IPS-18c (cell line): ENCODE measurements around the gene DYRK4.
"Not testable (repeated sequence)": the region's sequence is repeated elsewhere in the genome, so short reads cannot be mapped to it uniquely, and the experiment has no call there.

Experiments
- H3K4me3 ChIP-seq: 2 replicates; pipeline ENCODE4 v1.7.0; 2013; ENCODE audit warnings: low read depth, mild to moderate bottlenecking, low read length, moderate library complexity; ENCODE audit not compliant: insufficient read depth
- H3K9me3 ChIP-seq: one replicate; pipeline ENCODE4 v1.6.1; 2013; ENCODE audit warnings: mild to moderate bottlenecking, low read length, moderate library complexity; ENCODE audit not compliant: control insufficient read depth, insufficient read depth

Gene DYRK4

DNA sequence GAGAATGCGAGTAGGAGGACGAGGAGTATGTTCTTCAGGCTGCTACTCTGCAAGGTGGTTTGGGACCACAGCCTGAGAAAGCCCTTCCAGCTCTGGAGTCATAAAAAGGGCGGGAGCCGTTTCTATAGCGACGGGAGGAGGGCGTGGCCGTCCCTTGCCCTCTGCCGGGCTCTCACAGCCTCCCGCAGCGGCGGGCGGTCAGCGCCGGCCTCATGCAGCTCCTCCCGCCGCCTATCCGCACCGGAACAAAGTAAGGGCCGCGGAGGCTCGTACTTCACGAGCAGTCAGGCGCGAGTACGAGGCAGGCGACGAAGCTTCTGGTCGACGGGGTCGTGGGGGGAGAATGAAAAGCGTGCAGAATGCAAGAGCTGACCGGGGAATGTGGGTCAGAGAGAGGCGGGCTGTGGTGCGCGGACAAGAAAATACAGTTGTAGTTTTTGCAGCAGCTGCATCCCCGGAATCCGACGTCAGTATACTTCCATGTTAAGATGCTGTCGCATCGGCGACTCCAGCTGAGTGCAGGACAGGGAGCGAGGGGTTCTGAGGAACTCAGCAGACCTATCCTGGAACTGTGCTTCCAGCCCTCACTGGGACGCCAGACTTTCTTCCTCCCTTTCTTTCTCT lies at the start of gene DYRK4:
DYRK4 (plus strand) TSS at position 175 of the 624 bp plus-strand sequence; CDS start at position 213, 38 bp downstream.
- Histone ChIP-seq H3K9me3 (no peaks in the 10 kb centered on the region), H3K4me3 (no peak within 1 kb of the TSS; the same call in 1 of the 2 replicates)

DNA sequence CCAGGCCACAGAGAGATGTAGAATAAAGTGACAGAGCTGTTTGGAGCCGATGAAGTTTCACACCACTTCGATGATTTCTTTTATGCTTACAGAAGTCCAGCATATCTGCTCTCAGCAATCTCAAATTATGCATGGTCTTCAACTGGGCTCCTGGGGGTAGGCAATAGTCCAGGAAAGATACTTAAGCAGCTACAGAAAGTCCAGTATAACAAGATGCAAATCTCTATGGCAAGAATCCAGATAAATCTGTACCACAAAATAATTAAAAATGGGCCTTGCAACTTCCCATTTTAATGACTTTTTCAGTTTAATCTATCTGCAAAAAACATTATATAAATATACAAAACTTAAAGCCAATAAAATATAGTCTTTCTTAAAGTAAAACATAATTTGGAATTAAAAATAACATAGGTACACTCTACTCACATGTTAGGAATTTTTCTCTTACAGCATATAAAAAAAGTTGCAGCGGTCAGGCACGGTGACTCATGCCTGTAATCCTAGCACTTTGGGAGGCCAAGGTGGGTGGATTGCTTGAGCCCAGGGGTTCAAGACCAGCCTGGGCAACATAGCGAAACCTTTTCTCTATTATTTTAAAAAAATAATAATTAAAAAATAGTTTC lies 43.8 kb upstream of the DYRK4 start:
- Histone ChIP-seq H3K4me3 (no peak overlapping the region), H3K9me3 (no peaks in the 10 kb centered on the region)

- H3K9me3 ChIP-seq, H3K4me3 ChIP-seq: not testable (repeated sequence)
Measured at GRCh38 chr12:4523443-4523842, 38.6 kb upstream of the DYRK4 start.

DNA sequence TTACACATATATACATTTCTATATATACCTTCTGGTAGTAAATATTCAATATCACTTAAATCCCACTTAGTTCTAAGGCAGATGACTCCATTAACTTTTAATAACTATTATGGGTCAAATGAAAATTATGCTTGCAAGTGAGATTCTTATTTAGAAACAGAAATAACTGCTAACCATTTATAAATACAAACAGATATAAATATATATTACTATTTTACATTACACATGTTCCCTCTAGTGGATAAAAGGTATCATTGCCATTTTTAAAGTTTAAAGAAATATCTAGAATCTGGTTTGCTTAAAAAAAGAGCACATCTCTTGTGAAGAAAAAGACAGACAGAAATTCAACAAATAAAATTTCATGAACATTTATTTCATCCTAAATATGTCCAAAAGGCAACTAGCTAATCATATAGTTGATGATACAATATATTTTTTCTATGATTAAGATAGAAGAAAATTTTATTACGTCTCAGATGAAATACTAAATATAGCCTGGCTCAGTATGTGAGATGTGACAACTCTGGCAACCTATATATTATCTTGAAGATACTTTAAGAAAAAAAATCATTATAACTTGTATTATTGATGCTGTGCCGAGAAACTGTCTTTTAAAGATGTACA lies 35.0 kb upstream of the DYRK4 start:
- H3K4me3 ChIP-seq, result no peak overlapping the region
- no peaks in the 10 kb centered on the region for H3K9me3 ChIP-seq

DNA sequence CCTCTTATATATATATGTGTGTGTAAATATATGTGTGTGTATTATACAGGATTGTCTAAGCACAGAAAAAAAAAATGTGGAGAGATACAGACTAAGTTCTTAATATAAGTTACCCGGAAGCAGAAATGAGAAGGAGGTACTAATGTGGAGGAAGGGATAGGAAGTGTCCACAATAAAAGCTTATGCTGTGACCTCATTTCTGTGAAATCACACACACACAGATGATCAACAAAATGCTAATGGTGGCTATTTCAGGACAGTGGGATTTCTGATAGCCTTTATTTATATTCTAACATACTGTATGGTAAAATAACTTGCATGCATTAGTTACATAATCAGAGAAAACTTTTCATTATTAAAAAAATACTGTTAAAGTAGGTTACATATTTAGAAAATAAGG lies 31.8 kb upstream of the DYRK4 start:
- no peak overlapping the region for H3K4me3 ChIP-seq
- H3K9me3 ChIP-seq, result no peaks in the 10 kb centered on the region

- Histone ChIP-seq H3K4me3 (no peak overlapping the region), H3K9me3 (no peaks in the 10 kb centered on the region)
Measured at GRCh38 chr12:4530982-4531586, 30.9 kb upstream of the DYRK4 start.

DNA sequence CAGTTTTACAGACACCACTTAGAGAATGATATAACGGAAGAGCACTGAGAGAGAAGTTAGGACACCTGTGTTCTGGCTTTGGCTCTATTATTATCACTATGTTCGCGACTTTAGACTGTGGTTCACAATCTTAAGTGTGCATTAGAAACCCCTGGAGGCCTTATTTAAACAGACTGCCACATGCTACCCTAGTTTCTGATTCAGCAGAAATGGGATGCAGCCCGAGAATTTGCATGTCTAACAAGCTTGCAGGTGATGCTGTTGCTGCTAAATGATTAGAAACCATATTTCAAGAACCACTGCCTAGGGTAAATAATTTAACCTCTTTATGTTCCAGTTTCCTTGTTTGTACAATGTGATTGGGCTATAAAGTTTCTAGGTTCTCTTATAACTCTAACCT lies 26.9 kb upstream of the DYRK4 start:
- no peak overlapping the region for H3K4me3 ChIP-seq
- no peaks in the 10 kb centered on the region for H3K9me3 ChIP-seq

GRCh38 chr12:4535871-4536270 lies 26.1 kb upstream of the DYRK4 start:
- H3K4me3 ChIP-seq, result no peak overlapping the region
- no peaks in the 10 kb centered on the region for H3K9me3 ChIP-seq

DNA sequence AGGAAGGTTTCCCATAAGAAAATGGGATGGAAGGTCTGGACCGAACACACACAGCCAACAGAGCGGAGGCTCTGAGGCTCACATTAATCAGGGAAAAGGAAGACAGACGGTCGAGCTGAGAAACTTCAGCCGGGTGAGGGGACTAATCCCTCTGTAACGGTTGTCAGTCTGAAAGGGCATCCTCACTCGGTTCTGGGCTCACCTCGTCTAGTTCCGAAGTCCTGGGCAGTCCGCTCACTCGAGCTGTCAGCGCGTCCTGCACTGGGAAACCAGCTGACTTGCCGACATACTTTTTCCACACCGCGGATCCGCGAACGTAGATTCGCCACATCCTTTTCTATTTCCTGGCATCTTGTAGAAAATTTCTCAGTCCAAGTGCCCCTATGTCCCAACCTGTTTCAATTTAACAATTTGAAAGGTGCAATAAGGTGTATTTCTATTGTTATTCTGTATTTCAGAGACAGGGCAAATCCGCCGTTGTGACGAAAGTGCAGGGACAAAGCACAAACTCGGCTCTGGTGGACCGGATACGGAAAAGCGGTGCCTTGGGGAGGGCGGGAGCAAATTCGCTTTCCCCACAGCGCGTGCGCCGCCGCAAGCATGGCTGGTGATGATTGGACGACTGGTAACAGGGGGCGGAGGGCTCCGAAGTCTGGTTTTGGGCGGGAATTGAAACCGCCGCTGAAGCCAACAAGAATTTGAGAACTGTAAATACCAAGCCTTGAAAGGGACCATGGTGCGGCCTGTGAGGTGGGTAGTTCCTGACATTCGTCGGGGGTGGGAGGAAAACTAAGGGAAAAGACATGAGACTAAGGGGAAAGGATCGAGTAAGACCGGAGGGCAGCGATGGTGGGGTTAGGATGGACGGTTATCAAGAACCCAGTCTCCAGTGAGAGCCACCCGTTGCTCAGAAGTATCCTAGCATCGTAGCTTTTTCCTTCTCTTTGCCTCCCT lies 23.5 kb upstream of the DYRK4 start, which contains the start of gene RAD51AP1:
RAD51AP1 (plus strand) TSS at position 684 of the 954 bp plus-strand sequence; CDS start at position 734, 50 bp downstream.
- Histone ChIP-seq H3K9me3 (no peaks in the 10 kb centered on the region), H3K4me3 (peak within 1 kb of the TSS; percentile 90)

DNA sequence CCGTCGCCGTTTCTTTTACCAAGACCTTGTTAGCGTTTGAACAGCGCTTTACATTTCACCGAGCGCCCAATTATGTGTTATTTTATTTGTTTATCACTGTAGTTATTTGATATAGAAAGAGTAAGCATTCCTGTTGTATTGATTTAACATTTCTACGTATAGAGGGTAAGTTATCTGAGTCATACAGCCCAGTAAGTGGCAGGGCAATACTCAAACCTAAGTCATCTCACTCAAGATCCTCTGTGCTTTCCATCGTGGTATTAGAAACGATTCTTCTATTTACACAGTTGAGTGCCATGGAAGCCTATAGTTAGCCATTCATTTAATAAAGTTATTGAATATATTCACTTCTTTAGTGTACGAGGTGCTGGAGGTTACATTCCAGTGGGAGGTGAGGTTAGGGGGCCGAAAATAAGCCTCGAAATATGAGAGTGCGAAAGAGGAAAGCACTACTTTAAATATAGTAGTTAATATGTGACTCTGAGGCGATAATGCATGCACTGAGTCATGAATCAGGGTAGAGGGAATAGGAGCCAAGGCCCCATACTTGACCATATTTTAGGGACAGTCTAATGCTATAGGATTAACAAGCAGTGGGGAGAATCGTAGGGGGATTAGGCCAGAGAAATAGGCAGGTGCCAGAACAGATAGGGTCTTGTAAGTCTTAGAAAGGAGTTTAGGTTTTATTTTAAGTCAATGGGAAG lies 22.7 kb upstream of the DYRK4 start:
- Histone ChIP-seq H3K4me3 (peak overlapping the region; percentile 90), H3K9me3 (no peaks in the 10 kb centered on the region)

DNA sequence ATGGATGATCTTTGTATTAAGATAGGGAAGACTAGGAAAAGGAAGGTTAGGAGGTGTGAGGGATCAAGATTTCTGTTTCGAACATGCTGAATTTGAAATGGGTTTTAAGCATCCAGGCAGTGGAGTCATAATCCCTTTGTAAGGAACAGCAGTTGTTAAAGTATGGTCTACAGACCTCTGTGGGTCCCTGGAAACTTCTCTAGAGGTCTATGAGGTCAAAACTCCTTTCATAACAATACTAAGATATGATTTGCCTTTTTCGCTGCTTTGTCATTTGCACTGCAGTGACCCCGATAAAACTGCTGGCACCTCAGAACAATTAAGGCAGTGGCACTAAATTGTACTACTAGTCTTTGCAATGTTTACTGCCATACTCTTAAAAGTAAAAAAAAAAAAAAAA lies 21.8 kb upstream of the DYRK4 start:
- H3K4me3 ChIP-seq, result peak overlapping the region; percentile 90; the same call in 1 of the 2 replicates
- no peaks in the 10 kb centered on the region for H3K9me3 ChIP-seq

- no peaks in the 10 kb centered on the region for H3K9me3 ChIP-seq
- no peak overlapping the region for H3K4me3 ChIP-seq
Measured at GRCh38 chr12:4540638-4541037, 21.4 kb upstream of the DYRK4 start.

DNA sequence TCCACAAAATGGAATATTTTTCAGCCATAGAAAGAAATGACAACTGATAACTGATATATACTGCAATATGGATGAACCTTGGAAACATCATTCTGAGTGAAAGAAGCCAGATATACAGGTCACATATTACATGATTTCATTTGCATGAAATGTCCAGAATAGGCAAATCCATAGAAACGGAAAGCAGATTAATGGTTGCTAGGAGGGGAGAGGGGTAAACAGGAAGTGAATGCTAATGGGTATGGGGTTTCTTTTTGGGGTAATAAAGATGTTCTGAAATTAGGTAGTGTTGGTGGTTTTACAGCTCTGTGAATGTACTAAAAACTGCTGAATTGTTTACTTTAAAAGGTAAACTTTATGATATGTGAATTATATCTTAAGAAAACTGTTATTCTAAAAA lies 16.8 kb upstream of the DYRK4 start:
- Histone ChIP-seq H3K9me3 (no peaks in the 10 kb centered on the region), H3K4me3 (no peak overlapping the region)

GRCh38 chr12:4552191-4552590 lies 9.8 kb upstream of the DYRK4 start:
- Histone ChIP-seq H3K9me3 (no peaks in the 10 kb centered on the region), H3K4me3 (no peak overlapping the region)

- Histone ChIP-seq H3K4me3 (no peak overlapping the region), H3K9me3 (no peaks in the 10 kb centered on the region)
Measured at GRCh38 chr12:4553943-4554342, 8.1 kb upstream of the DYRK4 start.

DNA sequence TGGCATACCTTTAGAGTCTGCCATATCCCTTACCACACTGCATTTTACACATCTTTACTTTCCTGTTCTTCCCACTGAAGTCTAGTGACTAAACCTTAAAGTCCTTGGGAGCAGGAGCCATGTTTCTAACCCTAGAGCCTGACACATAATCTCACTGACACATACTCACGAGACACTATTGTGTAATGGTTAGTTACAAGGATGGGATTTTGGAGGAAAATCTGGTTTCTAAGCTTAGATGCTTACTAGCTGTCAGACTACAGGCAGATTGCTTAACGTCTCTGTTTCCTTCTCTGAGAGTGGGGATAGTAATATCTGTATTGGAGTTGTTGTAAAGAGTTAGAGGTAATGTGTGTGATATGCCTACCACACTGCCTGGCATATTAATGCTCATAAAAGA lies 6.2 kb upstream of the DYRK4 start:
- H3K4me3 ChIP-seq, result no peak overlapping the region
- H3K9me3 ChIP-seq, result no peaks in the 10 kb centered on the region
